ENCODE results near the gene IL17RC. TPM values are rescaled to one million over a fixed set of nuclear protein-coding genes. Genes with fewer than 3 reads are reported as not detected.
"Not testable (repeated sequence)": the region's sequence is repeated elsewhere in the genome, so short reads cannot be mapped to it uniquely, and the experiment has no call there.

Gene IL17RC
- total RNA-seq, 1 experiment from 2014 or later = 23.4 TPM

DNA sequence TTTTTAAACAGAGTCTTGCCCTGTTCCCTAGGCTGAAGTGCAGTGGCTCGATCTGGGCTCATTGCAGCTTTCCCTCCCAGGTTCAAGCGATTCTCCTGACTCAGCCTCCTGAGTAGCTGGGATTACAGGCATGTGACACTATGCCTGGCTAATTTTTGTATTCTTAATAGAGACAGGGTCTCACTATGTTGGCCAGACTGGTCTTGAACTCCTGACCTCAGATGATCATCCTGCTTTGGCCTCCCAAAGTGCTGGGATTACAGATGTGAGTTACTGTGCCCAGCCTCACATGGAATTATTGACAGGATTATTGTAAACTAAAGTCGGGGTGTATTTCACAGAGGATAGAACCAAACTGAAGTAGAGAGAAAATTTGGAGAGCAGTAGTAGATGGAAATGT lies 21.2 kb upstream of the IL17RC start:
- DNase-seq (ENCODE audit: low spot score) = not testable (repeated sequence)

DNA sequence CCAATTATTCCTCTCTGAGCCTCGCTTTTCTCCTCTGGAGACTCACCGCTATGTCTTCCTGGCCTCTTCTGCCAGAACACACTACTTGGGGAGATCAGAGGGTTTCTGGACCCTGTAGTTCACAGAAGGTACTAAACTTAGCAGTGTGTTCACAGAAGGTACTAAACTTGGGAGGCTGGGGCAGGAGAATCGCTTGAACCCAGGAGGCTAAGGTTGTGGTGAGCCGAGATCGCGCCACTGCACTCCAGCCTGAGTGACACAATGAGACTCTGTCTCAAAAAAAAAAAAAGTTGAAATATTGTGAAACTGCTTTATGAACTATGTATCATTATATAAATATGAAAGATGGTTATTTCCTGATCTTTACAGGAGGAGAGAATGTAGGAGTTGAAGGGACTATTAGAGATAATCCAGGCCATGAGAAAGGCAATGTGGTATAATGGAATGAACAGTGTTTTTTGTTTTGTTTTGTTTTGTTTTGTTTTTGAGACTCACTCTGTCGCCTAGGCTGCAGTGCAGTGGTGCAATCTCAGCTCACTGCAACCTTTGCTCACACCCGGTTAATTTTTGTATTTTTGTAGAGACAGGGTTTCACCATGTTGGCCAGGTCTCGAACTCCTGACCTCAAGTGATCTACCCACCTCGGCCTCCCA lies 20.0 kb upstream of the IL17RC start:
- DNase-seq (ENCODE audit: low spot score) = peak; percentile 24

GRCh38 chr3:9897408-9898372 lies 19.2 kb upstream of the IL17RC start:
- DNase-seq (ENCODE audit: low spot score) = peak; percentile 93

DNA sequence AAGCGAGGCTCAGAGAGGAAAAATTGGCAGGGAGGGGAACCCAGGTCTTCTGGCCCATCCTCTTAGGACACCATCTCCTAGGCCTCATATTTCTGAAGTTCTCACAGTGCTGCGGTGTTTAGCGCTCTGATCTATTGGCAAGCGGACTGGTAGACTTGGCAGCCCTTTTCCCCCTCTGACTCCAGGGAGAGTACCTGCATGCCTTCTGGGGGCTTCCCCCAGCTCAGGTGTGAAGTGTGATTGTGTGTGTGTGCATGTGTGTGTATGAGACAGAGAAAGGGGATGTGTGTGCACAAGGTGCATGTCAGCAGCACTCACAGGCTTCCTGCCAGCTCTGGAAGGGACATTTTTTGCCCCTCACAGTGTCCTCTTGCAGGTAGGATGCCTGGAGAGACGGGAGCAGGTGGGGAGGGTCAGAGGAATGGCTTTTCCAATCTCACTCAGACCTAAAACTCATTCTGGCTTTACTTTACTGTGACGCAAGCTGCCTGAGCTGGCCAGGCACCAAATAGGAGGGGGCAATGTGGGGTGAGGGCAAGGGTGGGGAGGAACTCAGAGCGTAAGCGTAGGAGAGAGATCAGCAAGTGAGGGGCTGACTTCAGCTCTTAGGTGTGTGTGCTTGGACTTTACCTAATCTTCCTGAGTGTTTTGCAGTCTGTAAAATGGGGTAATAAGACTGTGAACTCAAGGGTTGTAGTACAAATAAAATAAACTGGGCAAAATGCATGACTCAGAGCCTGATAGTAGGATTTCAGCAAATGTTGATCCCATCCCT lies 18.2 kb upstream of the IL17RC start:
- DNase-seq (ENCODE audit: low spot score) = peak; percentile 22

- DNase-seq (ENCODE audit: low spot score) = no peak
Measured at GRCh38 chr3:9899289-9899791, 17.6 kb upstream of the IL17RC start.

DNA sequence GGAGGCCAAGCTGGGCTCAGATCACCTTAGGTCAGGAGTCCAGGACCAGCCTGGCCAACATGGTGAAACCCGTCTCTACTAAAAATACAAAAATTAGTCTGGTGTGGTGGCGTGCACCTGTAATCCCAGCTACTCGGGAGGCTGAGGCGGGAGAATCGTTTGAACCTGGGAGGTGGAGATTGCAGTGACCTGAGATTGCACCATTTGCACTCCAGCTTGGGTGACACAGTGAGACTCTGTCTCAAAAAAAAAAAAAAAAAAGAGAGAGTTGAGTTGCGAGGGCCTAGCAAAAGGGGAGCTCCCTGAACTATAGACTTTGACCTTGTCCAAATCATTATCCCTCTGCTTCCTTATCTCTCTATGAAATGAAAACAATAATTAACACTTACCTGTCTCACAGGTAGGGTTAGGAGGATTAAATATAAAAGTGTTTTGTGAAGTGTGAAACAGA lies 15.9 kb upstream of the IL17RC start:
- DNase-seq (ENCODE audit: low spot score) = not testable (repeated sequence)

DNA sequence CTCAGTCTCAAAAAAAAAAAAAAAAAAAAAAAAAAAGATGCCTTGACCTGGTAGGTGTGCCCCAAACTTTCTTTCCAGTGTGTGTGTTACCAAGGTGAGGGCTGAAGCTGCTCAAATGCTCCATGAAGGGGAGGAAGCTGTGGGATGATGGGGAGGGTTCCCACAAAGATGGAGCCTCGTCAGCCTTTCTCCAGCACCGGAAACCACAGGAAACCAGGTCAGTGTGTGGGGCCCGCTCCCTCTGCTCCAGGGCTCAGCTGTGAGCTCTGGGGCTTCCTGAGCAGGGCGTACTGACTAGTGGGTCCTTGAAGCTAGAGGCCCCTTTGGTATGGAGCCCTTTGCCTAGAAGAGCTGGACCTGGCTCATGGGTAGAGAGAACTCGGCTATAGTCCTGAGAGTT lies 14.9 kb upstream of the IL17RC start:
- no peak for DNase-seq (ENCODE audit: low spot score)

GRCh38 chr3:9902372-9903237 lies 14.3 kb upstream of the IL17RC start, which contains the start of gene IL17RE:
Gene IL17RE (plus strand): TSS chr3:9902848. CDS start chr3:9902933, 85 bp downstream.
- peak; percentile 50 for DNase-seq (ENCODE audit: low spot score)

DNA sequence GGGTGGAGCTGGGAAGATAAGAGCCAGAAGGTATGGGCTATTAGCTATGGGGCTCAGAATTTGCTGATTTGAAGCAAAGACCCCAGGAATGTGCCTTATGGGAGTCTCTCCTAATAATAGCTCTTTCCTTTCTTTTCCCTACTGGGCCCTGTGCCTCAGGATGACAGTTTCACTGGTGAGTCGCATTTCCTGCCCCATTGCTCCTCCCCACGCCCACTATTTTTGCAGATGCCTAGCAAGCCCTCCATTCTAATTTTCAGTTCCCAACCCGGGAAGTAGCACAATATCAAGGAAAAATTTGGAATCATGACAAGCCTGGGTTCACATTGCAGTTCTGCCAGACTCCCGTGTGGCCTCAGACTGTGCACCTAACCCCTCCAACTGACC lies 13.7 kb upstream of the IL17RC start:
- no peak for DNase-seq (ENCODE audit: low spot score)

DNA sequence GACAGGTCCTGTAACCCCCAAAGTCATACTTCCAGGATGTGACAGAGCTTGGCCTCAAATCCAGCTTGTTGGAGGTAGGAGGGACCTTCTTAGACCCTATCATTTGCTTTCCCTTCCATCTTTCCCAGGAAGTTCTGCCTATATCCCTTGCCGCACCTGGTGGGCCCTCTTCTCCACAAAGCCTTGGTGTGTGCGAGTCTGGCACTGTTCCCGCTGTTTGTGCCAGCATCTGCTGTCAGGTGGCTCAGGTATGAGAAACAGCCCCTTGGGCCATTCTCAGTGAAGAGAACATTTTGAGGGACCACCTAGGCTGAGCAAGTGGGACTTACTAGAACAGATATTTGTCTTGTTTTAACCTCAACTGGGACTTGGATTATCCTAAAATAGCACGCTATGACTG lies 13.0 kb upstream of the IL17RC start:
- DNase-seq (ENCODE audit: low spot score) = no peak

DNA sequence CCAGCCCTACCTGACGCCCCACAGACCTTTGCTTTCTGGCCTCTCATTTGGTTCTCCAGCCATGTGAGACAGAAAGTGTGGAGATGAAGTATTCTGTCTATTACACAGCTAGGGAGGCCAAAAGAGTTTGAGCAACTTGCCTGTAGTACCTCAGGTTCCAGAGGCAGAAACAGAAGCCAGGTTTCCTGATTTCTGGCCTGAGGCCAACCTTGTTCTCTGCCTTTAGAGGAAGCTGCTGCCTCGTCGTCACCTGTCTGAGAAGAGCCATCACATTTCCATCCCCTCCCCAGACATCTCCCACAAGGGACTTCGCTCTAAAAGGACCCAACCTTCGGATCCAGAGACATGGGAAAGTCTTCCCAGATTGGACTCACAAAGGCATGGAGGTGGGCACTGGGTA lies 10.4 kb upstream of the IL17RC start:
- no peak for DNase-seq (ENCODE audit: low spot score)

GRCh38 chr3:9908286-9908685 lies 8.6 kb upstream of the IL17RC start:
- no peak for DNase-seq (ENCODE audit: low spot score)

- no peak for DNase-seq (ENCODE audit: low spot score)
Measured at GRCh38 chr3:9909221-9910013, 7.5 kb upstream of the IL17RC start.

DNA sequence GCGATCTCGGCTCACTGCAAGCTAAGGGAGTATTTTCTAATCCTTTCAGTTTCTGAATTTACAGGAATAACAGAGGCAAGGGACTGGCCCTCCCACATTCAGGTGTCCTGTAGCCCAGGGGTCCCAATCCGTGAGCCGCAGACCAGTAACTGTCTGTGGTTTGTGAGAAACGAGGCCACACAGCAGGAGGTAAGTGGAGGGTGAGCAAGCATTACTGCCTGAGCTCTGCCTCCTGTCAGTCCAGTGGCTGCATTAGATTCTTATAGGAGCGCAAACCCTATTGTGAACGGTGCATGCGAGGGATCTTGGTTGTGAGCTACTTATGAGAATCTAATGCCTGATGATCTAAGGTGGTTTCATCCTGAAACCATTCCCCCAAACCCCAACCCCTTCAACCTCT lies 5.0 kb upstream of the IL17RC start:
- no peak for DNase-seq (ENCODE audit: low spot score)

DNA sequence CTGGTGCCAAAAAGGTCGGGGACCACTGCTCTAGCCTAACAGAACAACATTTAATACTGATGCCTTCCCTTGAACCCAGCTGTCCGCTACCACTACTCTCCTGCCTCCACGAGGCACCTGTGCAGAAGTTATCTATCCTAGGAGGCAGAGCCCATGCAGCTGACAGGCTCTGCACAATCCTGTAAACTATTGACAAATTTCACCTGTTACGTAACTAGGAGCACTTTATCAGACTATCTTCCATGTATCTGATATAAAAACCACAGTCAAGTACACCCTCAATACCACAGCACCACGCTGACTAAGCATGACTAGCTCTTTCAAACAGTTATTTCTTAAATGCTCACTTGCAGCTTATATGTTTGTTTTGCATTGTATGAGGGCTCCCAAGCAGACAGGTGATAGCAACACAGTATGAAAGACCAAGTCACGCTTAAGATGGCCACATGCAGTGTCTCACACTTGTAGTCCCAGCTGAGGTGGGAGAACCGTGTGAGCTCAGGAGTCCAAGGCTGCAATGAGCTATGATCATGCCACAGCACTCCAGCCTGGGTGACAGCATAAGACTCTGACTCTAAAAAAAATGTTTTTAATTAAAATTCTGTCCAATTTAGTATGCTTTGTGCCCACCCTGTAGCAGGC lies 4.5 kb upstream of the IL17RC start:
- no peak for DNase-seq (ENCODE audit: low spot score)

DNA sequence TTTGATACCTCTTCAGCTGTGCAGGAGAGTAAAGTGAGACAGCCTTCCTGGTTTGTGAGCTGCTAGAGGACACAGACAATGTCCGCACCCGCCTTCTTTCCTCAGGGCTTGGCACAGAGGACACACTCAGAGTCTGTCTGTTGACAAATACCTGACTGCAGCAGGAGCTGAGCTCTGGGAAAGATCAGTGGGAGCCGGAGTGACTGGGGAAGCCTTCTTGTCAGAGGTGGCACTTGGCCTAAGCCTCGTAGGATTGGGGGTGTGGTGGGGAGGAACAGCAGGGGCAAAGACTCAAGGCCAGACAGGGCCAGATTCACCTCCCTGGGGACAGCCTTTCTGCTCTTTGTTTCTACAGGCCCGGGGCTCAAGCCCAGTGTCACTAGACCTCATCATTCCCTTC lies 3.3 kb upstream of the IL17RC start:
- no peak for DNase-seq (ENCODE audit: low spot score)

DNA sequence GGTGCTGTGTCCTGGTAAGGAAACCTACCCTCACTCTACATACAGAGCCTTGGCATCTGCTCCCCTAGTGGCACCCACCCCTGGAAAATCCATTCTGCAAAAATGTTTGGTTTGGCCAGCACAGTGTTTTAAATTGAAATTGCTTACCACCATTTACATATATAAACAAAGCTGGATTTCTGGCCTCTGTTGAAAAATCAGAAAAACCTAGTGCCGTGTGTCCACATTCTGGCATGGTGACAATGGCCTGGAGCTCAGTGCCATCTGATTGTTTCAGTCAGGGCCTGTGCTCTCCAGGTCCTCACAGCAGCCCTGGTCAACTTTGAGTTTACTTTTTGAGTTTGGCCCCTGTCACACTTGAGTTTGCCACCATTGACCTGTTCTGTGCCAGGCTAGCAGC lies 2.9 kb upstream of the IL17RC start:
- no peak for DNase-seq (ENCODE audit: low spot score)

DNA sequence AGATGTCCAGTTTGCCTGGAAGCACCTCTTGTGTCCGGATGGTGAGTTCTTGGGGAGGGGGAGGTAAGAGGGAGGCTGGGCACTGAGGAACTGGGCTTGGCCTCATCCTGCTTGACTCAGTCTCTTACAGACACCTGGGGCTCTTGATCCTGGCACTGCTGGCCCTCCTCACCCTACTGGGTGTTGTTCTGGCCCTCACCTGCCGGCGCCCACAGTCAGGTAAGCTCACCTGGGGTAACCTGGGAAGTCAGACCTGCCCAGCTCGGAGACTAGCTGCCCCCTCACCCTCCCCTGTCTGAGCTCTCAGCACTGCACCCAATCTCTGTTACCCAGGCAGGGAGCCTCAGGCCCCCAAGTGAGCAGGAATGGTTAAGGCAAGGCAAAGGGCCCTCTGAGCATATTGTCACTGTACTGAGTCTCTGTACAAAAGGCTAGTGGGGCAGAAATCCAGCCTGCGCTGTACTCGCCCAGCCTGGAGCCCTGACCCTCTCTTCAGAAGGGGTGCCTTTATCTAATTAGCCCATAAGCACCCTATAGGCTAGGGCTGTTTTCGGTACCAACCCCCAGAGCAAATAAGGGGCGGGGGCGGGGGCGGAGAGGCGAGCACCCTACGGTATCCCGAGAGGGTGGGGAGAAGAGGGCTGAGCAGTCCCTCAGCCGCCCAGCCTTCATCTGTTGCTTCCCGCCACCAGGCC lies 2.2 kb upstream of the IL17RC start:
- no peak for DNase-seq (ENCODE audit: low spot score)
